ENCODE results near the gene ADD1. TPM values are rescaled to one million over a fixed set of nuclear protein-coding genes. Genes with fewer than 3 reads are reported as not detected.

ADD1 gene
- polyA plus RNA-seq, 3 donors, result 76.1 to 122 (median 103) TPM

- peak overlapping the region; percentile 70 to 95 (median 88) for H3K4me3 ChIP-seq (replicated peaks in 1 of 3; ENCODE audit: low read depth in 2 of 3, low read length in 3 of 3)
- peak overlapping the region; percentile 78 to 90 for H3K4me3 Mint-ChIP-seq
- H3K27me3 Mint-ChIP-seq (ENCODE audit: low read depth in 3 of 3), result peaks cover 0 to 2% (median 0%) of the 10 kb centered on the region in 3 donors
- peak overlapping the region; percentile 83 for H3K9ac ChIP-seq (ENCODE audit: insufficient read depth, low read length, poor library complexity, severe bottlenecking)
- peaks cover 2 to 16% of the 10 kb centered on the region in 2 donors for H3K36me3 Mint-ChIP-seq
- H2AFZ ChIP-seq (ENCODE audit: insufficient read depth, low read depth, low read length, poor library complexity, severe bottlenecking), result peak overlapping the region; percentile 41
- intact Hi-C loops (cut with micrococcal nuclease), result loop anchor here (5.0 to 10.0 kb wide), 2 partner anchors 45 to 92 kb away; no protein-coding TSS in a partner anchor
- peaks cover 62% of the 10 kb centered on the region for H3K4me1 Mint-ChIP-seq
- H3K36me3 ChIP-seq (replicated peaks in 1 of 2; ENCODE audit: control insufficient read depth in 1 of 2, insufficient read depth in 2 of 2, low read length in 2 of 2), result no peaks in the 10 kb centered on the region
- WGBS (ENCODE audit: insufficient coverage), result 10% methylated on average over 9 of the region's 10 CpGs
- no peaks in the 10 kb centered on the region for H3K9me3 ChIP-seq (replicated peaks in 1 of 2; ENCODE audit: control insufficient read depth in 1 of 2, insufficient read depth in 1 of 2, low read length in 2 of 2)
- no peaks in the 10 kb centered on the region for H3K27me3 ChIP-seq (ENCODE audit: control insufficient read depth in 2 of 2, insufficient read depth in 2 of 2, low read length in 2 of 2)
- peak in 1 of 3 donors; percentile 31 for DNase-seq
- H3K4me2 ChIP-seq (replicated peaks; ENCODE audit: extremely low read depth, low read length, poor library complexity, severe bottlenecking), result peak overlapping the region; percentile 93
- no peak for TF ChIP-seq CTCF (IDR thresholded peaks at IDR 0.05)
- H3K79me2 ChIP-seq (ENCODE audit: insufficient read depth, low read length), result peaks cover 48% of the 10 kb centered on the region
- peaks cover 83% of the 10 kb centered on the region for H4K20me1 ChIP-seq (ENCODE audit: insufficient read depth, low read length)
- H3K27ac Mint-ChIP-seq, result peak overlapping the region; percentile 73 to 90 (median 85)
- H3K4me1 ChIP-seq (ENCODE audit: control insufficient read depth in 1 of 2, insufficient read depth in 2 of 2, low read length in 2 of 2), result peaks cover 47 to 58% of the 10 kb centered on the region in 2 donors
- H3K27ac ChIP-seq (ENCODE audit: low read depth in 1 of 2, low read length in 2 of 2), result peak overlapping the region; percentile 76 to 80
- H3K9me3 Mint-ChIP-seq, result no peaks in the 10 kb centered on the region
These were observed 869 bp upstream of the ADD1 start for GRCh38 chr4:2842687-2843262.

GRCh38 chr4:2843941-2844584, 419 bp downstream of the ADD1 start:
- H3K79me2 ChIP-seq (ENCODE audit: insufficient read depth, low read length), result peaks cover 59% of the 10 kb centered on the region
- Mint-ChIP-seq H3K36me3 (peaks cover 0 to 10% of the 10 kb centered on the region in 2 donors), H3K27me3 (ENCODE audit: low read depth in 3 of 3) (peaks cover 0 to 2% (median 0%) of the 10 kb centered on the region in 3 donors), H3K4me3 (peak overlapping the region; percentile 89 to 98), H3K4me1 (peaks cover 50% of the 10 kb centered on the region), H3K9me3 (no peaks in the 10 kb centered on the region), H3K27ac (peak overlapping the region; percentile 54 to 91 (median 81))
- peaks cover 34 to 47% of the 10 kb centered on the region in 2 donors for H3K4me1 ChIP-seq (ENCODE audit: control insufficient read depth in 1 of 2, insufficient read depth in 2 of 2, low read length in 2 of 2)
- peak overlapping the region; percentile 72 for H2AFZ ChIP-seq (ENCODE audit: insufficient read depth, low read depth, low read length, poor library complexity, severe bottlenecking)
- under 1% methylated on average over 73 of the region's 74 CpGs for WGBS (ENCODE audit: insufficient coverage)
- intact Hi-C loops (cut with micrococcal nuclease), result loop anchor here (5.0 to 10.0 kb wide), 2 partner anchors 47 to 91 kb away; no protein-coding TSS in a partner anchor
- H3K4me3 ChIP-seq (replicated peaks in 1 of 3; ENCODE audit: low read depth in 2 of 3, low read length in 3 of 3), result peak overlapping the region; percentile 76 to 95 (median 88)
- H3K9me3 ChIP-seq (replicated peaks in 1 of 2; ENCODE audit: control insufficient read depth in 1 of 2, insufficient read depth in 1 of 2, low read length in 2 of 2), result no peaks in the 10 kb centered on the region
- no peak for TF ChIP-seq CTCF (IDR thresholded peaks at IDR 0.05)
- no peaks in the 10 kb centered on the region for H3K27me3 ChIP-seq (ENCODE audit: control insufficient read depth in 2 of 2, insufficient read depth in 2 of 2, low read length in 2 of 2)
- H3K36me3 ChIP-seq (replicated peaks in 1 of 2; ENCODE audit: control insufficient read depth in 1 of 2, insufficient read depth in 2 of 2, low read length in 2 of 2), result no peaks in the 10 kb centered on the region
- peak overlapping the region; percentile 83 for H3K9ac ChIP-seq (ENCODE audit: insufficient read depth, low read length, poor library complexity, severe bottlenecking)
- H3K27ac ChIP-seq (ENCODE audit: low read depth in 1 of 2, low read length in 2 of 2), result peak overlapping the region; percentile 36 to 80
- H3K4me2 ChIP-seq (replicated peaks; ENCODE audit: extremely low read depth, low read length, poor library complexity, severe bottlenecking), result peak overlapping the region; percentile 93
- no peak for DNase-seq
- H4K20me1 ChIP-seq (ENCODE audit: insufficient read depth, low read length), result peaks cover 83% of the 10 kb centered on the region
